K562 (cell line): ENCODE data around the gene ARL8A. TPM values are rescaled to one million over a fixed set of nuclear protein-coding genes. Genes with fewer than 3 reads are reported as not detected.

Experiments
- C11orf30 ChIP-seq: fragments of 450-650 bp; IDR thresholded peaks from 2 replicates; pipeline ENCODE4 v1.6.1; 2016; ENCODE audit warnings: low read depth, mild to moderate bottlenecking
- CLOCK ChIP-seq: fragments of 250-450 bp; sonication (Bioruptor Pico); IDR thresholded peaks from 2 replicates; pipeline ENCODE4 v1.4.0; 2020; ENCODE audit warnings: mild to moderate bottlenecking, moderate library complexity, borderline replicate concordance
- EGR1 ChIP-seq: fragments of 450-650 bp; conservative IDR thresholded peaks from 2 replicates; pipeline ENCODE4 v1.6.1; 2017; ENCODE audit warnings: mild to moderate bottlenecking
- EP400 ChIP-seq: fragments of 450-650 bp; IDR thresholded peaks from 2 replicates; pipeline ENCODE4 v1.6.1; 2017; ENCODE audit warnings: antibody characterized with exemption, mild to moderate bottlenecking, moderate library complexity
- GTF2E2 ChIP-seq: fragments of 200-800 bp; sonication (Bioruptor generic); IDR thresholded peaks from 2 replicates; pipeline ENCODE4 v1.6.1; 2016; ENCODE audit warnings: missing genetic modification characterization, missing compliant biosample characterization
- GTF2F1 ChIP-seq: IDR thresholded peaks from 2 replicates; pipeline ENCODE4 v1.6.1; 2011; ENCODE audit warnings: low read depth, low read length, improper control_type of control experiment
- HDAC3 ChIP-seq: fragments of 450-650 bp; IDR thresholded peaks from 2 replicates; pipeline ENCODE4 v1.6.1; 2018; ENCODE audit warnings: borderline replicate concordance, mild to moderate bottlenecking, moderate library complexity; ENCODE audit not compliant: partially characterized antibody
- IRF1 ChIP-seq: sonication (generic); formaldehyde crosslinking; IDR thresholded peaks from 2 replicates; pipeline ENCODE4 v1.8.0; 2022; ENCODE audit warnings: missing genetic modification reagents, mild to moderate bottlenecking, borderline replicate concordance
- MEF2D ChIP-seq: conservative IDR thresholded peaks from 2 replicates; pipeline ENCODE4 v1.6.1; 2016; ENCODE audit warnings: low read depth, missing genetic modification characterization, missing compliant biosample characterization
- NR2C1 ChIP-seq, 2 experiments: fragments of 450-650 bp; IDR thresholded peaks; 2 replicates each; pipeline ENCODE4 v1.6.1; 2017; ENCODE audit warnings: mild to moderate bottlenecking in 2 of 2, antibody characterized with exemption in 1 of 2, inconsistent platforms in 1 of 2, missing compliant biosample characterization in 1 of 2, missing genetic modification characterization in 1 of 2
- OTX1 ChIP-seq: fragments of 450-650 bp; formaldehyde crosslinking; IDR thresholded peaks from 2 replicates; pipeline ENCODE4 v1.4.0; 2022; ENCODE audit warnings: mild to moderate bottlenecking
- SLC30A9 ChIP-seq: fragments of 250-450 bp; sonication (Bioruptor Pico); IDR thresholded peaks from 2 replicates; pipeline ENCODE4 v1.8.0; 2022; ENCODE audit warnings: mild to moderate bottlenecking, moderate library complexity
- SMARCA4 ChIP-seq: fragments of 450-650 bp; IDR thresholded peaks from 2 replicates; pipeline ENCODE4 v1.6.1; 2016
- SMARCE1 ChIP-seq: fragments of 450-650 bp; IDR thresholded peaks from 2 replicates; pipeline ENCODE4 v1.7.1; 2016; ENCODE audit warnings: mild to moderate bottlenecking
- TAF9B ChIP-seq: fragments of 450-650 bp; IDR thresholded peaks from 2 replicates; pipeline ENCODE4 v1.6.1; 2018; ENCODE audit warnings: mild to moderate bottlenecking; ENCODE audit not compliant: partially characterized antibody
- USF1 ChIP-seq: sonication (generic); formaldehyde crosslinking; IDR thresholded peaks from 2 replicates; pipeline ENCODE4 v1.9.0; 2022; ENCODE audit warnings: mild to moderate bottlenecking, missing genetic modification reagents
- XRCC5 ChIP-seq: fragments of 200-400 bp; formaldehyde crosslinking; IDR thresholded peaks from 2 replicates; pipeline ENCODE4 v1.6.1; 2017; ENCODE audit warnings: low read depth, mild to moderate bottlenecking, low read length
- ZBTB11 ChIP-seq, 3 experiments: fragments of 200-800 bp in 1 of 3; fragments of 250-450 bp in 1 of 3; fragments of 450-650 bp in 1 of 3; sonication (Bioruptor Pico) in 1 of 3; sonication (Bioruptor generic) in 1 of 3; formaldehyde crosslinking in 1 of 3; IDR thresholded peaks; 2 replicates each; pipeline versions ENCODE4 v1.6.1 to v1.8.0; 2016 to 2022; ENCODE audit warnings: mild to moderate bottlenecking in 2 of 3, missing genetic modification characterization in 2 of 3, missing compliant biosample characterization in 1 of 3, moderate library complexity in 1 of 3
- ZKSCAN3 ChIP-seq: fragments of 250-450 bp; sonication (Bioruptor Pico); IDR thresholded peaks from 2 replicates; pipeline ENCODE4 v1.4.0; 2020
- ZNF41 ChIP-seq: fragments of 250-450 bp; sonication (Bioruptor Pico); conservative IDR thresholded peaks from 2 replicates; pipeline ENCODE4 v1.4.0; 2020; ENCODE audit warnings: mild to moderate bottlenecking
- polyA plus RNA-seq, 8 experiments: library from polyadenylated mRNA; depleted of rRNA in 4 of 8; stranded (reverse) in 5 of 8; unstranded in 3 of 8; fragments of >200 nt; fragmentation: Nextera tagmentation in 2 of 8; fragmentation: Illumina TruSeq in 1 of 8; extraction: Ambion mirVana in 2 of 8; extraction: Trizol in 1 of 8; gene quantifications; 2 replicates each; pipeline versions ENCODE4 v1.2.1 to v1.2.3, GENCODE V29; 2011 to 2014; ENCODE audit warnings: inconsistent platforms in 1 of 8, missing spikeins in 1 of 8
- total RNA-seq, 7 experiments: library from RNA; depleted of rRNA in 6 of 7; stranded (reverse); fragments of >200 nt in 6 of 7; fragmentation: Illumina TruSeq in 2 of 7; extraction: Trizol in 2 of 7; gene quantifications; 2 replicates each; pipeline versions ENCODE4 v1.2.1 to v1.2.3, GENCODE V29; 2011 to 2021; ENCODE audit warnings: low replicate concordance in 1 of 7

The ARL8A gene
- total and polyA plus RNA-seq, 9 of the 15 experiments (the other 6 are each of a cell fraction or from before 2014, with no cell fraction given): 0.17 to 27.3 (median 15.6) TPM

GRCh38 chr1:202159534-202160371 is 15.2 kb upstream of the ARL8A start (continued):
- TF ChIP-seq CLOCK (CRISPR knock-in tag): no peak
- TF ChIP-seq ZNF41: peak; percentile 2; the same call in 1 of the 2 replicates
- no peak for TF ChIP-seq USF1 (CRISPR knock-in tag)
- no peak; the same call in 1 of the 2 replicates for TF ChIP-seq NR2C1 (IDR thresholded peaks at IDR 0.05)
- peak; percentile 59 for TF ChIP-seq NR2C1 (tag; IDR thresholded peaks at IDR 0.05)
- no peak for TF ChIP-seq ZKSCAN3 (CRISPR knock-in tag)
- peak; percentile 84 for TF ChIP-seq EP400
- peak in 1 of 3 experiments; percentile 64; a peak in 2 of 6 replicates for TF ChIP-seq ZBTB11 (CRISPR knock-in tag; IDR thresholded peaks at IDR 0.05)
- TF ChIP-seq GTF2F1: peak; percentile 75; the same call in 1 of the 2 replicates
- no peak; the same call in 1 of the 2 replicates for TF ChIP-seq XRCC5
- TF ChIP-seq EGR1: no peak
- TF ChIP-seq IRF1 (CRISPR knock-in tag): peak; percentile 81; the same call in 1 of the 2 replicates
- no peak; the same call in 1 of the 2 replicates for TF ChIP-seq SMARCE1
- TF ChIP-seq OTX1 (CRISPR knock-in tag): peak; percentile 96
- no peak for TF ChIP-seq C11orf30
- peak; percentile 69 for TF ChIP-seq GTF2E2 (tag)
- no peak; the same call in none of the 2 replicates for TF ChIP-seq MEF2D (tag)
- no peak; the same call in none of the 2 replicates for TF ChIP-seq SMARCA4
- no peak for TF ChIP-seq SLC30A9
- TF ChIP-seq TAF9B: peak; percentile 76
- TF ChIP-seq HDAC3: peak; percentile 39
